HEK293 (cell line): ENCODE data around the gene ABHD14A.

Experiments
- CTCF ChIA-PET: fragments of 350-600 bp; formaldehyde crosslinking; extraction: SDS; loops from one replicate; lab custom pipeline; 2021; ENCODE audit warnings: antibody characterized with exemption; lab: Yijun Ruan, JAX
- POLR2A ChIA-PET: fragments of 300-600 bp; formaldehyde crosslinking; extraction: SDS; loops from one replicate; lab custom pipeline; 2020; ENCODE audit warnings: antibody characterized with exemption, inconsistent platforms; lab: Yijun Ruan, JAX
- H3K27ac ChIP-seq: fragments of 200-500 bp; sonication (Bioruptor generic); 2 replicates; pipeline ENCODE4 v1.5.1; 2014; ENCODE audit warnings: low read depth, low read length, control low read depth, inconsistent platforms; ENCODE audit errors: extremely low read depth
- H3K36me3 ChIP-seq, 2 experiments: fragments of 200-500 bp in 1 of 2; sonication (Bioruptor generic) in 1 of 2; 1 replicate in 1 of 2; 2 replicates in 1 of 2; pipeline ENCODE4 v1.5.1; 2014 to 2017; ENCODE audit warnings: inconsistent platforms in 2 of 2, low read length in 2 of 2; ENCODE audit not compliant: control insufficient read depth in 2 of 2, insufficient read depth in 1 of 2
- H3K4me1 ChIP-seq: fragments of 200-500 bp; sonication (Bioruptor generic); 2 replicates; pipeline ENCODE4 v1.5.1; 2014; ENCODE audit warnings: mild to moderate bottlenecking, low read length, inconsistent platforms; ENCODE audit not compliant: control insufficient read depth, insufficient read depth
- H3K4me3 ChIP-seq: 2 replicates; pipeline ENCODE4 v1.5.1; 2011; ENCODE audit warnings: low read depth, mild to moderate bottlenecking, control low read depth, low read length, moderate library complexity
- H3K9me3 ChIP-seq: fragments of 200-500 bp; sonication (Bioruptor generic); 2 replicates; pipeline ENCODE4 v1.5.1; 2014; ENCODE audit warnings: low read depth, low read length, inconsistent platforms; ENCODE audit not compliant: control insufficient read depth, insufficient read depth
- GLI2 ChIP-seq: fragments of 450-650 bp; formaldehyde crosslinking; IDR thresholded peaks from 2 replicates; pipeline ENCODE4; 2017; ENCODE audit warnings: missing biosample characterization, missing genetic modification characterization, low read depth, borderline replicate concordance
- HOXD13 ChIP-seq: sonication (generic); formaldehyde crosslinking; IDR thresholded peaks from 2 replicates; pipeline ENCODE4 v1.8.0; 2022; ENCODE audit warnings: missing genetic modification reagents, borderline replicate concordance
- OSR2 ChIP-seq: fragments of 450-650 bp; formaldehyde crosslinking; IDR thresholded peaks from 2 replicates; pipeline ENCODE4 v1.5.1; 2016; ENCODE audit warnings: missing biosample characterization, missing genetic modification characterization
- SCRT1 ChIP-seq: fragments of 450-650 bp; formaldehyde crosslinking; IDR thresholded peaks from 2 replicates; pipeline ENCODE4 v1.5.1; 2016; ENCODE audit warnings: missing biosample characterization, missing genetic modification characterization, borderline replicate concordance
- ZBTB21 ChIP-seq: fragments of 450-650 bp; formaldehyde crosslinking; IDR thresholded peaks from 2 replicates; pipeline ENCODE4 v1.5.1; 2017; ENCODE audit warnings: missing biosample characterization, missing genetic modification characterization
- ZNF211 ChIP-seq: fragments of 450-650 bp; formaldehyde crosslinking; IDR thresholded peaks from 2 replicates; pipeline ENCODE4 v1.5.1; 2016; ENCODE audit warnings: low read depth, missing biosample characterization, missing genetic modification characterization
- ZNF221 ChIP-seq: fragments of 450-650 bp; formaldehyde crosslinking; IDR thresholded peaks from 2 replicates; pipeline ENCODE4 v1.5.1; 2017; ENCODE audit warnings: missing biosample characterization, missing genetic modification characterization, borderline replicate concordance
- ZNF335 ChIP-seq: fragments of 450-650 bp; formaldehyde crosslinking; conservative IDR thresholded peaks from 2 replicates; pipeline ENCODE4 v1.5.1; 2016; ENCODE audit warnings: missing biosample characterization, missing genetic modification characterization
- ZNF48 ChIP-seq: fragments of 450-650 bp; formaldehyde crosslinking; IDR thresholded peaks from 2 replicates; pipeline ENCODE4 v1.5.1; 2016; ENCODE audit warnings: missing biosample characterization, missing genetic modification characterization
- ZNF664 ChIP-seq: fragments of 450-650 bp; formaldehyde crosslinking; IDR thresholded peaks from 2 replicates; pipeline ENCODE4 v1.5.1; 2016; ENCODE audit warnings: missing biosample characterization, missing genetic modification characterization
- ZNF701 ChIP-seq: fragments of 450-650 bp; formaldehyde crosslinking; IDR thresholded peaks from 2 replicates; pipeline ENCODE4 v1.5.1; 2016; ENCODE audit warnings: missing biosample characterization, missing genetic modification characterization
- TF ChIP-seq, protein P1 (sequence below): fragments of 450-650 bp; formaldehyde crosslinking; IDR thresholded peaks from 2 replicates; pipeline ENCODE4 v1.5.1; 2016; ENCODE audit warnings: missing biosample characterization, missing genetic modification characterization
- TF ChIP-seq, protein P2 (sequence below): fragments of 450-650 bp; formaldehyde crosslinking; IDR thresholded peaks from 2 replicates; pipeline ENCODE4 v1.5.1; 2016; ENCODE audit warnings: missing biosample characterization, missing genetic modification characterization
- TF ChIP-seq, protein P3 (sequence below): fragments of 450-650 bp; formaldehyde crosslinking; IDR thresholded peaks from 2 replicates; pipeline ENCODE4; 2016; ENCODE audit warnings: missing biosample characterization, missing genetic modification characterization

The ABHD14A gene

DNA sequence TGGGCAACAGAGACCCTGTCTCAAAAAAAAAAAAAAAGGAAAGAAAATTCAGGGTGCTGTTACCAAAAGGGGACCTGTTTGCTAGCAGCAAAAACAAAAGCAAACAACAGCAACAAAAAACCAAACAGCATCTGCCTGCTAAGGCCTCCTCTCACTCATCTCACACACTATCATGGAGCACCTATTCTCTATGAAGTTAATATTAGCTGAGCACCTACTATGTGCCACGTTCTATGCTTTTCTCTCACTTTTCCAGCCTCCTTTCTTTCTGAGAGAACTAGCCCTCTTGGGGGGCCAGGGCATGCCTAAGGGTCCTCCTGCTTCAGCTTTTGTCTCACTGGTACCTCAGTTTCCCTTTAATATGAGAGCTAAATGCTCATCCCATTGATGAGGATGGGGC is 20.2 kb upstream of the ABHD14A start:
- POLR2A ChIA-PET, result interaction anchor here (0.9 to 1.3 kb wide), 2 partner anchors 28 to 38 kb away, joined by 3 to 5 read pairs; no protein-coding TSS in a partner anchor
- TF ChIP-seq ZNF221 (tag by site-specific recombination), result no peak
- TF ChIP-seq ZNF664, result peak; percentile 79
- no peak for TF ChIP-seq ZBTB21 (tag by site-specific recombination)
- TF ChIP-seq HOXD13 (CRISPR knock-in tag), result no peak
- TF ChIP-seq, all 188 proteins: peak for 1
- H3K36me3 ChIP-seq, result peaks cover 0 to 25% of the 10 kb centered on the region in 2 experiments; a peak in 1 of 3 replicates
- no peak overlapping the region for H3K4me3 ChIP-seq
- CTCF ChIA-PET, result interaction anchor here (1.0 to 2.8 kb wide), 2 partner anchors 12 to 324 kb away, joined by 6 read pairs; partner anchors contain the start of genes PARP3, RRP9 and WDR82
- H3K9me3 ChIP-seq, result no peaks in the 10 kb centered on the region
- no peaks in the 10 kb centered on the region for H3K4me1 ChIP-seq
- no peak overlapping the region for H3K27ac ChIP-seq

DNA sequence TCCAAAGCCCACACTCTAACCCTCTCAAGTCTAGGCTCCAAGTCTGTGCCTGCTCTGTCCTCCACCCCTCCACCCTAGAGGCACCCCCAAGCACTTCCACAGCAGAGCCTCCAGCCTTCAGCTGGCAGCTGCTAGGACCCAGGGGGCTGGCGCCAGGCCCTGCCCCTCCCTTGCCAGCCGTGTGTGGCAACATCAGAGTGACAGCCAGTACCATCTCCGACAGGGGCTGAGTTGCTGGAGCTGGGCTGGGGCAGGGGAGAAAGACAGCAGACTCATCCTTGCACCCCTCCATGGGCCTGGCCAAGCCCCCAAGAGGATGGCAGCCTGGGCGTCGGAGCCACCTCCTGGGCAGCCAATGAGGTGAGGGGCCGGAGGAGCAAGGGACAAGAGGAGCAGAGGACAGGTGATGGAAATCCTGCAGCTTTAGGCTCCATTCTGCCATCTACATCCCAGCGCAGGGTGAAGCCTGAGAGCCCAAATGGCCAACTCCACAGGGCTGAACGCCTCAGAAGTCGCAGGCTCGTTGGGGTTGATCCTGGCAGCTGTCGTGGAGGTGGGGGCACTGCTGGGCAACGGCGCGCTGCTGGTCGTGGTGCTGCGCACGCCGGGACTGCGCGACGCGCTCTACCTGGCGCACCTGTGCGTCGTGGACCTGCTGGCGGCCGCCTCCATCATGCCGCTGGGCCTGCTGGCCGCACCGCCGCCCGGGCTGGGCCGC is 19.5 kb upstream of the ABHD14A start, which contains the start of gene GPR62:
TSS of gene GPR62 (plus strand) at position 207 of the 718 bp plus-strand sequence. CDS start at position 479, 272 bp downstream.
- no peak within 1 kb of the TSS for H3K27ac ChIP-seq
- TF ChIP-seq SCRT1 (tag by site-specific recombination) (no peak), ZNF48 (tag by site-specific recombination) (no peak), GLI2 (tag by site-specific recombination) (no peak), ZNF211 (no peak), OSR2 (no peak)
- TF ChIP-seq, protein P1, sequence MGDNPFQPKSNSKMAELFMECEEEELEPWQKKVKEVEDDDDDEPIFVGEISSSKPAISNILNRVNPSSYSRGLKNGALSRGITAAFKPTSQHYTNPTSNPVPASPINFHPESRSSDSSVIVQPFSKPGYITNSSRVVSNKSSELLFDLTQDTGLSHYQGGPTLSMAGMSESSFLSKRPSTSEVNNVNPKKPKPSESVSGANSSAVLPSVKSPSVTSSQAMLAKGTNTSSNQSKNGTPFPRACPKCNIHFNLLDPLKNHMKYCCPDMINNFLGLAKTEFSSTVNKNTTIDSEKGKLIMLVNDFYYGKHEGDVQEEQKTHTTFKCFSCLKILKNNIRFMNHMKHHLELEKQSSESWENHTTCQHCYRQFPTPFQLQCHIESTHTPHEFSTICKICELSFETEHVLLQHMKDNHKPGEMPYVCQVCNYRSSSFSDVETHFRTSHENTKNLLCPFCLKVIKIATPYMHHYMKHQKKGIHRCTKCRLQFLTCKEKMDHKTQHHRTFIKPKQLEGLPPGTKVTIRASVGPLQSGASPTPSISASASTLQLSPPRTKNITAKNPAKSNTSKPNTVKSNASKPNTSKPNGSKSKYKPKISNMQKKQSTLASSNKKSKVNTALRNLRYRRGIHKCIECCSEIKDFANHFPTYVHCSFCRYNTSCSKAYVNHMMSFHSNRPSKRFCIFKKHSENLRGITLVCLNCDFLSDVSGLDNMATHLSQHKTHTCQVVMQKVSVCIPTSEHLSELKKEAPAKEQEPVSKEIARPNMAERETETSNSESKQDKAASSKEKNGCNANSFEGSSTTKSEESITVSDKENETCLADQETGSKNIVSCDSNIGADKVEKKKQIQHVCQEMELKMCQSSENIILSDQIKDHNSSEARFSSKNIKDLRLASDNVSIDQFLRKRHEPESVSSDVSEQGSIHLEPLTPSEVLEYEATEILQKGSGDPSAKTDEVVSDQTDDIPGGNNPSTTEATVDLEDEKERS, result no peak
- TF ChIP-seq, all 188 proteins: peak for 0
- peaks cover 0 to 31% of the 10 kb centered on the region in 2 experiments; a peak in 1 of 3 replicates for H3K36me3 ChIP-seq
- ChIA-PET POLR2A (interaction anchor here (1.3 kb wide), 1 partner anchor 37 kb away, joined by 3 read pairs; no protein-coding TSS in a partner anchor), CTCF (interaction anchor here (1.0 to 2.8 kb wide), 2 partner anchors 13 to 324 kb away, joined by 6 read pairs; partner anchors contain the start of genes PARP3, RRP9 and WDR82)
- H3K4me3 ChIP-seq, result no peak within 1 kb of the TSS
- no peaks in the 10 kb centered on the region for H3K9me3 ChIP-seq
- H3K4me1 ChIP-seq, result no peaks in the 10 kb centered on the region

DNA sequence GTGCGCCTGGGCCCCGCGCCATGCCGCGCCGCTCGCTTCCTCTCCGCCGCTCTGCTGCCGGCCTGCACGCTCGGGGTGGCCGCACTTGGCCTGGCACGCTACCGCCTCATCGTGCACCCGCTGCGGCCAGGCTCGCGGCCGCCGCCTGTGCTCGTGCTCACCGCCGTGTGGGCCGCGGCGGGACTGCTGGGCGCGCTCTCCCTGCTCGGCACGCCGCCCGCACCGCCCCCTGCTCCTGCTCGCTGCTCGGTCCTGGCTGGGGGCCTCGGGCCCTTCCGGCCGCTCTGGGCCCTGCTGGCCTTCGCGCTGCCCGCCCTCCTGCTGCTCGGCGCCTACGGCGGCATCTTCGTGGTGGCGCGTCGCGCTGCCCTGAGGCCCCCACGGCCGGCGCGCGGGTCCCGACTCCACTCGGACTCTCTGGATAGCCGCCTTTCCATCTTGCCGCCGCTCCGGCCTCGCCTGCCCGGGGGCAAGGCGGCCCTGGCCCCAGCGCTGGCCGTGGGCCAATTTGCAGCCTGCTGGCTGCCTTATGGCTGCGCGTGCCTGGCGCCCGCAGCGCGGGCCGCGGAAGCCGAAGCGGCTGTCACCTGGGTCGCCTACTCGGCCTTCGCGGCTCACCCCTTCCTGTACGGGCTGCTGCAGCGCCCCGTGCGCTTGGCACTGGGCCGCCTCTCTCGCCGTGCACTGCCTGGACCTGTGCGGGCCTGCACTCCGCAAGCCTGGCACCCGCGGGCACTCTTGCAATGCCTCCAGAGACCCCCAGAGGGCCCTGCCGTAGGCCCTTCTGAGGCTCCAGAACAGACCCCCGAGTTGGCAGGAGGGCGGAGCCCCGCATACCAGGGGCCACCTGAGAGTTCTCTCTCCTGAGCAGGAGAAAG is 18.7 kb upstream of the ABHD14A start:
- TF ChIP-seq, protein P2, sequence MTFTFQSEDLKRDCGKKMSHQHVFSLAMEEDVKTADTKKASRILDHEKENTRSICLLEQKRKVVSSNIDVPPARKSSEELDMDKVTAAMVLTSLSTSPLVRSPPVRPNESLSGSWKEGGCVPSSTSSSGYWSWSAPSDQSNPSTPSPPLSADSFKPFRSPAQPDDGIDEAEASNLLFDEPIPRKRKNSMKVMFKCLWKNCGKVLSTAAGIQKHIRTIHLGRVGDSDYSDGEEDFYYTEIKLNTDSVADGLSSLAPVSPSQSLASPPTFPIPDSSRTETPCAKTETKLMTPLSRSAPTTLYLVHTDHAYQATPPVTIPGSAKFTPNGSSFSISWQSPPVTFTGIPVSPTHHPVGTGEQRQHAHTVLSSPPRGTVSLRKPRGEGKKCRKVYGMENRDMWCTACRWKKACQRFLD, result no peak
- TF ChIP-seq ZNF701 (tag by site-specific recombination), result no peak
- TF ChIP-seq, protein P3, sequence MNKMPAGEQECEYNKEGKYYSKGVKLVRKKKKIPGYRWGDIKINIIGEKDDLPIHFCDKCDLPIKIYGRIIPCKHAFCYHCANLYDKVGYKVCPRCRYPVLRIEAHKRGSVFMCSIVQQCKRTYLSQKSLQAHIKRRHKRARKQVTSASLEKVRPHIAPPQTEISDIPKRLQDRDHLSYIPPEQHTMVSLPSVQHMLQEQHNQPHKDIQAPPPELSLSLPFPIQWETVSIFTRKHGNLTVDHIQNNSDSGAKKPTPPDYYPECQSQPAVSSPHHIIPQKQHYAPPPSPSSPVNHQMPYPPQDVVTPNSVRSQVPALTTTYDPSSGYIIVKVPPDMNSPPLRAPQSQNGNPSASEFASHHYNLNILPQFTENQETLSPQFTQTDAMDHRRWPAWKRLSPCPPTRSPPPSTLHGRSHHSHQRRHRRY, result no peak
- no peak for TF ChIP-seq ZNF335
- peaks cover 0 to 35% of the 10 kb centered on the region in 2 experiments; a peak in 1 of 3 replicates for H3K36me3 ChIP-seq
- no peaks in the 10 kb centered on the region for H3K4me1 ChIP-seq
- CTCF ChIA-PET, result interaction anchor here (1.2 to 2.8 kb wide), 2 partner anchors 14 to 18 kb away, joined by 6 to 7 read pairs; partner anchors contain the start of genes ABHD14B, PARP3 and RRP9
- H3K4me3 ChIP-seq, result no peak overlapping the region
- H3K9me3 ChIP-seq, result no peaks in the 10 kb centered on the region
- H3K27ac ChIP-seq, result no peak overlapping the region
- POLR2A ChIA-PET, result interaction anchor here (1.3 kb wide), 1 partner anchor 40 kb away, joined by 3 read pairs; the partner anchor contains the start of gene RPL29
